A549 (cell line): ENCODE measurements around the gene ATP9A. TPM values are rescaled to one million over a fixed set of nuclear protein-coding genes. Genes with fewer than 3 reads are reported as not detected.
"Not testable (repeated sequence)": the region's sequence is repeated elsewhere in the genome, so short reads cannot be mapped to it uniquely, and the experiment has no call there.

ENCODE experiments used
- ATAC-seq, 2 experiments: fragments of 200-7000 bp in 1 of 2; fragments of >200 bp in 1 of 2; cut with Nextera tagmentation in 1 of 2; cut with Tn5 transposase in 1 of 2; 3 replicates each; pipeline versions ENCODE4 v1.8.0 to v1.9.1; 2018 to 2020; ENCODE audit warnings: mild to moderate bottlenecking in 1 of 2, moderate library complexity in 1 of 2
- CTCF ChIA-PET: fragments of 300-600 bp; sonication (Branson Sonifier 250); formaldehyde crosslinking; extraction: SDS; loops from one replicate; lab custom pipeline; 2021; ENCODE audit warnings: antibody characterized with exemption, inconsistent platforms; lab: Yijun Ruan, JAX
- POLR2A ChIA-PET: fragments of 350-600 bp; formaldehyde crosslinking; extraction: SDS; loops from one replicate; lab custom pipeline; 2021; ENCODE audit warnings: antibody characterized with exemption, inconsistent platforms; lab: Yijun Ruan, JAX
- DNase-seq, 2 experiments: peaks; one replicate each; pipeline versions ENCODE4 v3.0.0 to v3.0.0-alpha.2; 2011 to 2016; ENCODE audit warnings: low read depth in 1 of 2, low spot score in 1 of 2
- FAIRE-seq: peaks from 2 replicates; lab custom pipeline; 2011; peaks lifted over from hg19 to GRCh38; lab: Jason Lieb, UNC
- H3K27ac ChIP-seq, 2 experiments: fragments of >200 bp; sonication (Bioruptor Twin); formaldehyde crosslinking; 3 replicates each; pipeline ENCODE4 v1.5.1; 2016 to 2017
- H3K4me1 ChIP-seq: fragments of >200 bp; sonication (Bioruptor Twin); formaldehyde crosslinking; 3 replicates; pipeline ENCODE4 v1.6.1; 2016
- H3K4me2 ChIP-seq: fragments of >200 bp; sonication (Bioruptor Twin); formaldehyde crosslinking; 3 replicates; pipeline ENCODE4 v1.6.1; 2016
- H3K4me3 ChIP-seq: fragments of >200 bp; sonication (Bioruptor Twin); formaldehyde crosslinking; 3 replicates; pipeline ENCODE4 v1.5.1; 2016
- H3K9me3 ChIP-seq: fragments of >200 bp; sonication (Bioruptor Twin); formaldehyde crosslinking; 3 replicates; pipeline ENCODE4 v1.6.1; 2016
- BHLHE40 ChIP-seq: IDR thresholded peaks from 2 replicates; pipeline ENCODE4 v1.6.1; 2012; ENCODE audit warnings: low read depth, low read length, inconsistent platforms
- CHD4 ChIP-seq: fragments of 200-600 bp; sonication (generic); IDR thresholded peaks from 2 replicates; pipeline ENCODE4 v1.6.1; 2016; ENCODE audit warnings: antibody characterized with exemption, mild to moderate bottlenecking, borderline replicate concordance
- EHMT2 ChIP-seq: fragments of 200-600 bp; sonication (generic); IDR thresholded peaks from 2 replicates; pipeline ENCODE4 v1.6.1; 2016; ENCODE audit warnings: antibody characterized with exemption, low read depth, mild to moderate bottlenecking, moderate library complexity
- ELK1 ChIP-seq: fragments of 150-350 bp; IDR thresholded peaks from 2 replicates; pipeline ENCODE4 v1.6.1; 2014; ENCODE audit warnings: low read depth, mild to moderate bottlenecking, low read length
- EP300 ChIP-seq, 2 experiments: fragments of >200 bp; sonication (Bioruptor Twin); formaldehyde crosslinking; IDR thresholded peaks; 2 replicates in 1 of 2; 3 replicates in 1 of 2; pipeline ENCODE4 v1.6.1; 2016 to 2017
- FOSL2 ChIP-seq, 2 experiments: fragments of 450-650 bp in 1 of 2; fragments of >200 bp in 1 of 2; sonication (Bioruptor Twin) in 1 of 2; formaldehyde crosslinking; IDR thresholded peaks; 2 replicates each; pipeline versions ENCODE4 v1.5.0 to v1.6.1; 2016 to 2020; ENCODE audit warnings: mild to moderate bottlenecking in 1 of 2, moderate library complexity in 1 of 2
- FOXS1 ChIP-seq: fragments of 250-450 bp; sonication (Bioruptor Pico); IDR thresholded peaks from 2 replicates; pipeline ENCODE4 v1.5.0; 2020; ENCODE audit warnings: mild to moderate bottlenecking, moderate library complexity
- HES2 ChIP-seq: fragments of >200 bp; sonication (Bioruptor Twin); formaldehyde crosslinking; IDR thresholded peaks from 2 replicates; pipeline ENCODE4 v1.6.1; 2016
- HEYL ChIP-seq: fragments of 250-450 bp; sonication (Bioruptor Pico); IDR thresholded peaks from 2 replicates; pipeline ENCODE4 v1.8.0; 2021; ENCODE audit warnings: mild to moderate bottlenecking, moderate library complexity
- HOXA7 ChIP-seq: fragments of 250-450 bp; sonication (Bioruptor Pico); IDR thresholded peaks from 2 replicates; pipeline ENCODE4 v1.5.0; 2020; ENCODE audit warnings: mild to moderate bottlenecking, moderate library complexity
- JUN ChIP-seq, 2 experiments: fragments of >200 bp; sonication (Bioruptor Twin); formaldehyde crosslinking; IDR thresholded peaks; 2 replicates in 1 of 2; 3 replicates in 1 of 2; pipeline ENCODE4 v1.6.1; 2016 to 2017
- JUNB ChIP-seq: fragments of >200 bp; sonication (Bioruptor Twin); formaldehyde crosslinking; IDR thresholded peaks from 2 replicates; pipeline ENCODE4 v1.6.1; 2016
- MAFK ChIP-seq: fragments of 450-650 bp; IDR thresholded peaks from 2 replicates; pipeline ENCODE4 v1.6.1; 2014; ENCODE audit not compliant: partially characterized antibody
- MAX ChIP-seq: IDR thresholded peaks from 2 replicates; pipeline ENCODE4 v1.6.1; 2012
- MAZ ChIP-seq: fragments of 150-350 bp; IDR thresholded peaks from 2 replicates; pipeline ENCODE4 v1.6.1; 2014; ENCODE audit warnings: antibody characterized with exemption, low read depth, low read length, borderline replicate concordance
- MYC ChIP-seq: IDR thresholded peaks from 2 replicates; pipeline ENCODE4 v1.6.1; 2012; ENCODE audit warnings: mild to moderate bottlenecking, inconsistent platforms, low read length, improper control_type of control experiment, borderline replicate concordance
- NFE2L2 ChIP-seq: fragments of 150-350 bp; conservative IDR thresholded peaks from 2 replicates; pipeline ENCODE4 v1.6.1; 2014; ENCODE audit warnings: low read length
- PHF8 ChIP-seq: fragments of 200-600 bp; sonication (generic); IDR thresholded peaks from 2 replicates; pipeline ENCODE4 v1.6.1; 2016; ENCODE audit warnings: low read depth, mild to moderate bottlenecking, antibody characterized with exemption, moderate library complexity, borderline replicate concordance
- RAD21 ChIP-seq, 2 experiments: fragments of >200 bp in 1 of 2; sonication (Bioruptor Twin) in 1 of 2; formaldehyde crosslinking in 1 of 2; IDR thresholded peaks in 1 of 2; conservative IDR thresholded peaks in 1 of 2; 2 replicates in 1 of 2; 3 replicates in 1 of 2; pipeline ENCODE4 v1.6.1; 2012 to 2018; ENCODE audit warnings: inconsistent platforms in 1 of 2
- RNF2 ChIP-seq: fragments of 200-600 bp; sonication (generic); IDR thresholded peaks from 2 replicates; pipeline ENCODE4 v1.6.1; 2016; ENCODE audit warnings: low read depth, mild to moderate bottlenecking, antibody characterized with exemption, moderate library complexity, borderline replicate concordance
- SMC3 ChIP-seq: fragments of >200 bp; sonication (Bioruptor Twin); formaldehyde crosslinking; IDR thresholded peaks from 3 replicates; pipeline ENCODE4 v1.6.1; 2018; ENCODE audit warnings: inconsistent platforms
- TFCP2L1 ChIP-seq: fragments of 250-450 bp; sonication (Bioruptor Pico); IDR thresholded peaks from 2 replicates; pipeline ENCODE4 v1.5.0; 2021; ENCODE audit warnings: mild to moderate bottlenecking
- TP53 ChIP-seq: fragments of 250-450 bp; sonication (Bioruptor Pico); IDR thresholded peaks from 2 replicates; pipeline ENCODE4 v1.5.0; 2021; ENCODE audit warnings: mild to moderate bottlenecking, moderate library complexity
- USF2 ChIP-seq: fragments of 450-650 bp; IDR thresholded peaks from 2 replicates; pipeline ENCODE4 v1.6.1; 2014; ENCODE audit warnings: antibody characterized with exemption
- whole genome bisulfite sequencing: methylation state at CpG from one replicate; pipeline ENCODE4 v1.1.6; 2017; ENCODE audit errors: missing lambda C conversion rate; 5-methylcytosine and 5-hydroxymethylcytosine counted together
- polyA plus RNA-seq, 4 experiments: library from polyadenylated mRNA; depleted of rRNA in 3 of 4; stranded (reverse); fragments of >200 nt; fragmentation: RNase III in 1 of 4; extraction: RNeasy Plus Mini Kit Qiagen cat#74134 plus additional on column Dnase treatment in 1 of 4; gene quantifications; 2 replicates in 3 of 4; 3 replicates in 1 of 4; pipeline ENCODE4 v1.2.3, GENCODE V29; 2011 to 2017

ATP9A gene
- polyA plus RNA-seq, 2 of the 4 experiments (the other 2 are of a cell fraction), result 9.9 to 23.6 TPM

DNA sequence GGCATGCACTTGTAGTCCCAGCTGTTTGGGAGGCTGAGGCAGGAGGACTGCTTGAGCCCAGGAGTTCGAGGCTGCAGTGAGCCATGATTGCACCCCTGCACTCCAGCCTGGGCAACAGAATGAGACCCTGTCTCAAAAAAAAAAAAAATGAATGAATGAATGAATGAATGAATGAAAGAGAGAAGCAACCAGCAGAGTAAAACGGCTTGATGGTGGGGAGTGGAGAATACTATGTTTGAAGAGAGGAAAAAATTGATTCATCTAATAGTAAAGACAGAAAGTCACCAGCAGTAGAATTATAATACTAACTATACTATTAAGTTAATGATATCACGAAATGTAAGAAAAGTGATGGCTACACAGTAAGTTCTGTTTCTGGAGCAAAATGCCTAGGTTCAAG lies 80.6 kb downstream of the ATP9A start:
- ATAC-seq, result no peak
- TF ChIP-seq MAX (no peak), MAZ (no peak), HEYL (CRISPR knock-in tag) (no peak), TFCP2L1 (CRISPR knock-in tag) (no peak), FOXS1 (CRISPR knock-in tag) (no peak), USF2 (no peak), BHLHE40 (no peak)
- TF ChIP-seq, all 56 proteins: peak for 0
- 83% methylated on average over 3 of the region's 3 CpGs for WGBS
- Histone ChIP-seq H3K9me3 (no peaks in the 10 kb centered on the region), H3K27ac (peak overlapping the region; percentile 79 to 92), H3K4me1 (peaks cover 21% of the 10 kb centered on the region), H3K4me2 (peak overlapping the region; percentile 51), H3K4me3 (no peak overlapping the region)
- ChIA-PET CTCF (interaction anchor here (1.7 kb wide), 1 partner anchor 13 kb away, joined by 4 read pairs; no protein-coding TSS in a partner anchor), POLR2A (no interaction called here)
- DNase-seq, result no peak
- FAIRE-seq, result no peak

DNA sequence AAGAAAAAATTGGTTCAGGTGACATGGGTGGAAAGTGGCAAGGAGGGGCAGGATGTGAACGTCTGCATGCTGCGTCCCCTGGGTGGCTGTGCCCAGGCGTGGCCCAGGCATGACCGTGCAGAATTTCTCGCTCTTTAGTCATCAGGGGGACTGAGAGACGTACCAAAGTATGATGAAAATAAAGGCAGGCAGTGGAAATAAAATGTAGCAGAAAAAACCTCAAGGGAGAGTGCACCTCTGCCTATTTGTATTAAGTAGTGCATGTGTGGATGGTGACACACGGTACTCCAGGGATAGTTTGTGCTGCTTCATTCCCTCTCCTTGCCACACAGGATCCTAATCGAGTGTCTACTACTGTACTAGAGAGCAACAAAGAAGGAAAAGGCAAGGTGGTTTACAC lies 81.1 kb downstream of the ATP9A start:
- Histone ChIP-seq H3K9me3 (no peaks in the 10 kb centered on the region), H3K27ac (peak overlapping the region; percentile 79 to 92), H3K4me1 (peaks cover 21% of the 10 kb centered on the region), H3K4me3 (no peak overlapping the region), H3K4me2 (peak overlapping the region; percentile 51)
- DNase-seq (peak; percentile 89 to 93), FAIRE-seq (no peak), ATAC-seq (peak; percentile 98 to 99)
- POLR2A ChIA-PET, result no interaction called here
- WGBS, result 6% methylated on average over 8 of the region's 8 CpGs
- TF ChIP-seq FOXS1 (CRISPR knock-in tag), result no peak
- TF ChIP-seq EP300 (IDR thresholded peaks at IDR 0.05), result peak in 1 of 2 experiments; percentile 78; a peak in 3 of 5 replicates
- TF ChIP-seq MYC, result peak; percentile 35; the same call in 1 of the 2 replicates
- TF ChIP-seq RNF2, result no peak
- TF ChIP-seq NFE2L2, result peak; percentile 90
- peak in 1 of 2 experiments; percentile 25; a peak in 2 of 5 replicates for TF ChIP-seq RAD21 (conservative IDR thresholded peaks at IDR 0.05 in 1 of 2, IDR thresholded peaks at IDR 0.05 in 1 of 2)
- TF ChIP-seq FOSL2 (IDR thresholded peaks at IDR 0.05), result peak; percentile 25; the same call in 1 of the 2 replicates
- TF ChIP-seq FOSL2 (CRISPR knock-in tag; IDR thresholded peaks at IDR 0.05), result peak; percentile 74
- no peak for TF ChIP-seq CHD4
- no peak for TF ChIP-seq ELK1
- TF ChIP-seq MAFK, result peak; percentile 98
- TF ChIP-seq EHMT2, result no peak
- TF ChIP-seq HES2, result no peak
- no peak for TF ChIP-seq TP53 (CRISPR knock-in tag)
- TF ChIP-seq SMC3, result peak; percentile 35
- no peak for TF ChIP-seq PHF8
- peak; percentile 50 for TF ChIP-seq MAX
- TF ChIP-seq JUNB, result peak; percentile 52; the same call in 1 of the 2 replicates
- TF ChIP-seq HOXA7 (CRISPR knock-in tag), result no peak
- TF ChIP-seq JUN (IDR thresholded peaks at IDR 0.05), result peak in 1 of 2 experiments; percentile 54; a peak in 3 of 5 replicates
- CTCF ChIA-PET, result interaction anchor here (1.7 kb wide), 1 partner anchor 14 kb away, joined by 4 read pairs; no protein-coding TSS in a partner anchor

GRCh38 chr20:51685494-51685893 lies 82.7 kb downstream of the ATP9A start:
- H3K27ac ChIP-seq, result peak overlapping the region; percentile 41 to 51; a peak in 5 of 6 replicates
- ATAC-seq, H3K4me3 ChIP-seq, FAIRE-seq, POLR2A ChIA-PET, H3K4me2 ChIP-seq, DNase-seq, H3K9me3 ChIP-seq: not testable (repeated sequence)
- CTCF ChIA-PET, result interaction anchor here (1.1 kb wide), 1 partner anchor 398 kb away, joined by 3 read pairs; no protein-coding TSS in a partner anchor
- 93% methylated on average over 2 of the region's 2 CpGs for WGBS
- peaks cover 21% of the 10 kb centered on the region for H3K4me1 ChIP-seq
